ENCODE data around the gene ZNF511.

The ZNF511 gene

GRCh38 chr10:133267829-133268228 lies 40.9 kb upstream of the ZNF511 start:
- H3K36me3 ChIP-seq (ENCODE audit: insufficient read depth, low read length), result no peaks in the 10 kb centered on the region
- no peaks in the 10 kb centered on the region for H3K9me3 ChIP-seq (ENCODE audit: low read length)
- no peaks in the 10 kb centered on the region for H3K27me3 ChIP-seq (ENCODE audit: control insufficient read depth in 1 of 2, insufficient read depth in 2 of 2, low read length in 2 of 2)
- H3K4me3 ChIP-seq (ENCODE audit: low read depth in 1 of 2, low read length in 2 of 2), result no peak overlapping the region
- H3K27ac ChIP-seq (ENCODE audit: low read depth, low read length), result no peak overlapping the region
- no peaks in the 10 kb centered on the region for H3K4me1 ChIP-seq (ENCODE audit: insufficient read depth, low read length)
- no peak overlapping the region for H3K9ac ChIP-seq (ENCODE audit: low read length)

DNA sequence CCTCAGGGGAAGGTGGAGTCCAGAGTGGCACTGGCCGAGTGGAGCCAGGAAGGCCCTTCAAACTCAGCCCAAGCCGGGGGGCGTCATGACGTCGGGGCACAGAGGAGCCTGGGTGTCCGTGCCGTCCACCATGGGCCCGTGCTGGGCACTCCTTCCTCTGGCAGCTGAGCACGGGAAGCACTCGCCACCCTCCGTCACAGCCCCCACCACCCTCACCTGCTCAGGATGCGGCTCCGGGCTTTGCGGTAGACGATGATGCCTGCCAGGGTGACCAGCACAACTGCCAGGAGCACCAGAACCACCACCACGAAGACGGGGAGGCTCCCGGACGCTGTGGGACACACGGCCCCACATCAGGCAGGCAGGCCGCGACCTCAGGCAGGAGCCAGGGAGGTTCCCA lies 40.2 kb upstream of the ZNF511 start:
- H3K9ac ChIP-seq (ENCODE audit: low read length), result no peak overlapping the region
- no peaks in the 10 kb centered on the region for H3K9me3 ChIP-seq (ENCODE audit: low read length)
- no peaks in the 10 kb centered on the region for H3K36me3 ChIP-seq (ENCODE audit: insufficient read depth, low read length)
- no peak overlapping the region for H3K27ac ChIP-seq (ENCODE audit: low read depth, low read length)
- no peaks in the 10 kb centered on the region for H3K4me1 ChIP-seq (ENCODE audit: insufficient read depth, low read length)
- no peak overlapping the region for H3K4me3 ChIP-seq (ENCODE audit: low read depth in 1 of 2, low read length in 2 of 2)
- H3K27me3 ChIP-seq (ENCODE audit: control insufficient read depth in 1 of 2, insufficient read depth in 2 of 2, low read length in 2 of 2), result no peaks in the 10 kb centered on the region

GRCh38 chr10:133269367-133269766 lies 39.3 kb upstream of the ZNF511 start:
- no peak overlapping the region for H3K27ac ChIP-seq (ENCODE audit: low read depth, low read length)
- H3K36me3 ChIP-seq (ENCODE audit: insufficient read depth, low read length), result no peaks in the 10 kb centered on the region
- H3K4me1 ChIP-seq (ENCODE audit: insufficient read depth, low read length), result no peaks in the 10 kb centered on the region

DNA sequence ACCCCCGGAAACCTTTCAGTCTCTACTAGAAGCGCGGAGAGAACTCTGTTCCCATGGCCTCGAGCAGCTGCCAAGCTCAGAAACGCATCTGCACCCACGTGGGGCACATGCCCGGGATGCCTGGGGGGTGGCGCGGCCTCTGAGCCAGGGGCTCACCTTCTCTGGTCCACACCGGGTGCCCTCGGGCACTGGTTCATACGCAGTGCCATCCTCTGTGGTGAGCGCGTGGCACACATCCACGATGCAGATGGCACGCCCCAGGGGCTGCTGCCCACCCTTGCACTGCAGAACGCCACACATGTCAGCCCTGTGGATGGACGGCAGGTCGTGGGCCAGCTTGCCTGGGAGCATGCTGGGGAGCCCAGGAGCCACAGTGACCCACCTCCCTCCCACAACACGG lies 38.5 kb upstream of the ZNF511 start:
- no peaks in the 10 kb centered on the region for H3K9me3 ChIP-seq (ENCODE audit: low read length)
- H3K27me3 ChIP-seq (ENCODE audit: control insufficient read depth in 1 of 2, insufficient read depth in 2 of 2, low read length in 2 of 2), result peaks cover 0 to 7% of the 10 kb centered on the region in 2 donors
- H3K4me3 ChIP-seq (ENCODE audit: low read depth in 1 of 2, low read length in 2 of 2), result no peak overlapping the region
- H3K4me1 ChIP-seq (ENCODE audit: insufficient read depth, low read length), result no peaks in the 10 kb centered on the region
- H3K27ac ChIP-seq (ENCODE audit: low read depth, low read length), result no peak overlapping the region
- H3K9ac ChIP-seq (ENCODE audit: low read length), result no peak overlapping the region
- H3K36me3 ChIP-seq (ENCODE audit: insufficient read depth, low read length), result no peaks in the 10 kb centered on the region

More at GRCh38 chr10:133269367-133269766, 39.3 kb upstream of the ZNF511 start:
- Histone ChIP-seq H3K4me3 (ENCODE audit: low read depth in 1 of 2, low read length in 2 of 2) (no peak overlapping the region), H3K9me3 (ENCODE audit: low read length) (no peaks in the 10 kb centered on the region), H3K9ac (ENCODE audit: low read length) (no peak overlapping the region), H3K27me3 (ENCODE audit: control insufficient read depth in 1 of 2, insufficient read depth in 2 of 2, low read length in 2 of 2) (no peaks in the 10 kb centered on the region)

- Histone ChIP-seq H3K9me3 (ENCODE audit: low read length) (no peaks in the 10 kb centered on the region), H3K9ac (ENCODE audit: low read length) (no peak overlapping the region), H3K4me1 (ENCODE audit: insufficient read depth, low read length) (no peaks in the 10 kb centered on the region), H3K36me3 (ENCODE audit: insufficient read depth, low read length) (no peaks in the 10 kb centered on the region), H3K4me3 (ENCODE audit: low read depth in 1 of 2, low read length in 2 of 2) (no peak overlapping the region), H3K27ac (ENCODE audit: low read depth, low read length) (no peak overlapping the region), H3K27me3 (ENCODE audit: control insufficient read depth in 1 of 2, insufficient read depth in 2 of 2, low read length in 2 of 2) (peaks cover 0 to 13% of the 10 kb centered on the region in 2 donors)
Observed at GRCh38 chr10:133270773-133271297, 37.9 kb upstream of the ZNF511 start.

DNA sequence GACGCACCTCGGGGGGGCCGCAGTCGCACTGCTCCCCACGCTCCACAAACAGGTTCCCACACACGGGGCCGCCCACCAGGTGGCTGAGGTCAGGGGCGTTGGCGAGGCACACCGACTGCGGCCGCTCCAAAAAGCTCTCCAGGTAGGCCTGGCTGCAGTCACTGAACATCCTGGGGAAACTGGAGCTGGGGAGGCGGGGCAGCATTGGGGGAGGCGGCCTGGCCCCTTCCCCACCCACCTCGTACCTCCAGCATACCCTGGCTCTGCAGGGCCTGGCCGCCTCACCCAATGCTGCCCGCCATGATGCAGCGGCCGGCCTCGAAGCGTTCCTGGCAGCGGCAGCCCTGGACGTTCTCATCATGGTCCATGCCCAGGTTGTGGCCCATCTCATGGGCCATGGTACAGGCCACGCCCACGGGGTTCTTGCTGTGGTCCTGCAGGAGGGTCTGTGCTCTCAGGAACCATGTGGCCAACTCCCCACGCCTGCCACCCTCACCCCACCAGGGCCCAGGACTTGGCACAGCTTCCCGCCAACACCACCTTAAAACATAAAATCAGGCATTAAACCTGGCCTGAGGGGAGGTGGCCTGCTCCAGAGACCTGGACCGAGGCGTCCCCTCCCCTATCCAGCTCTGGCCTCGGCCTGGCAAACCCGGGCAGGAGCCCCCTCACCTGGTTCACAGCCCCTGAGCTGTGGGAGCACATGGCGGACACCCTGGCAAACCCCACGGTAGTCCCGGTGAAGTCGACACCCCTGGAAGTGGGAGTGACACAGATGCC lies 37.0 kb upstream of the ZNF511 start:
- peaks cover 0 to 22% of the 10 kb centered on the region in 2 donors for H3K27me3 ChIP-seq (ENCODE audit: control insufficient read depth in 1 of 2, insufficient read depth in 2 of 2, low read length in 2 of 2)
- H3K4me1 ChIP-seq (ENCODE audit: insufficient read depth, low read length), result no peaks in the 10 kb centered on the region
- H3K27ac ChIP-seq (ENCODE audit: low read depth, low read length), result no peak overlapping the region
- no peaks in the 10 kb centered on the region for H3K9me3 ChIP-seq (ENCODE audit: low read length)
- H3K36me3 ChIP-seq (ENCODE audit: insufficient read depth, low read length), result no peaks in the 10 kb centered on the region
- H3K4me3 ChIP-seq (ENCODE audit: low read depth in 1 of 2, low read length in 2 of 2), result no peak overlapping the region
- H3K9ac ChIP-seq (ENCODE audit: low read length), result no peak overlapping the region

DNA sequence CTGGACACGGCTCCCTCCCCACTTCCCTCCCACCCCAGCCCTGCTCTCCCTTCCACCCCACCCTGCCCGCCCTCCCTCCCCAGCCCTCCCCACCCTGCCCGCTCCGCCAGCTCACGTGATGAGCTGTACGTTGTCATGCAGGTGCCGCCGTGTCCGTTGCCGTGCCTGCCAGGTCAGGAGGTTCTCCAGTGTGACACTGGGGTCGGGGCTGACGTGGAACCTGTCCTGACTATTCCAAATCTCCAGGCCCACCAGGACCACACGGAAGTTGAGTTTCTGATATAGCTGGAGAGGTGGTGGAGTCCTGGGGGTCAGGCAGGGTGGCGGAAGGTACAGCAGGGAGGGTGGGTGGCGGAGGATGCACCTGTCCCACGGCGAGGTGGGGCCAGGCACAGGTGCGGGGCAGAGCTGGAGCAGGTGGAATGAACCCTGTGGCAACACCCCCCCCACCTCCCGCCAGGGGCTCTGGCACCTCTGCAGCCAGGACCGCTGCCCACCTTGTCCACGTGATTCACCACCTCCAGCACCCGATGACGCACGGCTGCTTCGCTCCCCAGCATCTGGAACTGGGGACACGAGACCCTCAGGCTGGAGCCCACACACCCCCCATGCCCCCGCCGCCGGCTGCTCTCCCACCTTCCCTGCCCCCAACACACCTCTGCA lies 36.3 kb upstream of the ZNF511 start:
- Histone ChIP-seq H3K36me3 (ENCODE audit: insufficient read depth, low read length) (no peaks in the 10 kb centered on the region), H3K4me3 (ENCODE audit: low read depth in 1 of 2, low read length in 2 of 2) (no peak overlapping the region), H3K9me3 (ENCODE audit: low read length) (no peaks in the 10 kb centered on the region)

DNA sequence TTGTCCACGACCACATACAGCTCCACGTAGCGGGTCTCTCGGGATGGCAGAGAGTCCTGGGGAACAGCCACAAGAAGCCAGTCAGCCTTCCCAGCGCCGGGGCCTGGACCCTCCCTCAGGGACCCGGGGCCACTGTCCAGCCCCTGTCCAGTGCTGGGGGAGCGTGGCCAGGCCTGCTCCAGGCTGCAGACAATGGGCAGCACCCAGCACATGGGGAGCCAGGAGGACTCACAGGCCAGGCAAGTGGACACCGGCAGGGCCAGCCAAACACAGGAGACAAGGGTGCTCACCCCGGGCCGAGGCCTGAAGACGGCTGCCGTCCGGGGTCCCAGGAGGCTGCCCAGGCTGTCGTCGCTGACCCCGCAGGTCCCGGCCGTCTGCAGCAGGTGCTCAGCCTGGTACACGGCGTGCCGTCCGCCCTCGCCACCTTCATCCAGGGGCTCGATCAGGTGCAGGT lies 35.7 kb upstream of the ZNF511 start:
- Histone ChIP-seq H3K9ac (ENCODE audit: low read length) (no peak overlapping the region), H3K27ac (ENCODE audit: low read depth, low read length) (no peak overlapping the region), H3K9me3 (ENCODE audit: low read length) (no peaks in the 10 kb centered on the region), H3K36me3 (ENCODE audit: insufficient read depth, low read length) (no peaks in the 10 kb centered on the region), H3K27me3 (ENCODE audit: control insufficient read depth in 1 of 2, insufficient read depth in 2 of 2, low read length in 2 of 2) (peaks cover 0 to 31% of the 10 kb centered on the region in 2 donors), H3K4me3 (ENCODE audit: low read depth in 1 of 2, low read length in 2 of 2) (no peak overlapping the region), H3K4me1 (ENCODE audit: insufficient read depth, low read length) (no peaks in the 10 kb centered on the region)

More for the DNA sequence above, 36.3 kb upstream of the ZNF511 start:
- H3K27ac ChIP-seq (ENCODE audit: low read depth, low read length), result no peak overlapping the region
- H3K4me1 ChIP-seq (ENCODE audit: insufficient read depth, low read length), result no peaks in the 10 kb centered on the region
- H3K9ac ChIP-seq (ENCODE audit: low read length), result no peak overlapping the region
- H3K27me3 ChIP-seq (ENCODE audit: control insufficient read depth in 1 of 2, insufficient read depth in 2 of 2, low read length in 2 of 2), result peaks cover 0 to 29% of the 10 kb centered on the region in 2 donors

DNA sequence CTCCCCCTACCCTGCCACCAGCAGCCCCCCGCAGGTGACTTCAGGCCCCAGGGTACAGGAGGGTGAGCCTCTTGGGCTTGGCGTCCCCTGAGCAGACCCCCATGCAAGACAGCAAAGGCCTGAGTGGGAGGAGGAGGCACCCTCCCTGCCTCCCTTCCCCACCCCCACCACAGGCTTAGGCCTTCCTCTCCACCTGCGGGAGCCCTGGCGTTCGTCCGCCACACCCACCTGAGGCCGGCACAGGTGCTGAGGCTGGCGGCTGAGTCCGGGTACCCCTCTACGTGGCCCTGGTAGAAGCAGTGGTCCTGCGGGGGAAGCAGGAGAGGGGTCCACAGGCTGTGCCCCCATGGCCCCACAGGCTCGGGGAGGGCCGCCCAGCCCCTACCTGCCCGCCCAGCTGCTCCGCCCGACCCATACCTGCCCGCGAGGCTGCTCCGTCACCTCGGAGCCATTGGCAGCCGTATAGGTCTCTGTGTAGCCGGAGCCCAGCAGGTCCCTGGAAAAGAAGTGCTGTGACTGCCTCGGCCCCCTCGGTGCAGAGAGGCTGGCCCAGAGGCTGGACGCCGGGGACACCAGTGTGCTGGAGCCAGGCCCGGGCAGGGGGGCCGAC lies 35.1 kb upstream of the ZNF511 start:
- no peaks in the 10 kb centered on the region for H3K36me3 ChIP-seq (ENCODE audit: insufficient read depth, low read length)

GRCh38 chr10:133274751-133275683 lies 33.7 kb upstream of the ZNF511 start:
- no peak overlapping the region for H3K27ac ChIP-seq (ENCODE audit: low read depth, low read length)
- H3K9me3 ChIP-seq (ENCODE audit: low read length), result no peaks in the 10 kb centered on the region
- H3K27me3 ChIP-seq (ENCODE audit: control insufficient read depth in 1 of 2, insufficient read depth in 2 of 2, low read length in 2 of 2), result peaks cover 0 to 31% of the 10 kb centered on the region in 2 donors
- peaks cover 4% of the 10 kb centered on the region for H3K36me3 ChIP-seq (ENCODE audit: insufficient read depth, low read length)
- H3K9ac ChIP-seq (ENCODE audit: low read length), result no peak overlapping the region
- no peaks in the 10 kb centered on the region for H3K4me1 ChIP-seq (ENCODE audit: insufficient read depth, low read length)
- H3K4me3 ChIP-seq (ENCODE audit: low read depth in 1 of 2, low read length in 2 of 2), result no peak overlapping the region

More for the DNA sequence above, 35.1 kb upstream of the ZNF511 start:
- no peaks in the 10 kb centered on the region for H3K9me3 ChIP-seq (ENCODE audit: low read length)
- no peak overlapping the region for H3K9ac ChIP-seq (ENCODE audit: low read length)
- H3K27me3 ChIP-seq (ENCODE audit: control insufficient read depth in 1 of 2, insufficient read depth in 2 of 2, low read length in 2 of 2), result peaks cover 0 to 31% of the 10 kb centered on the region in 2 donors
- H3K27ac ChIP-seq (ENCODE audit: low read depth, low read length), result no peak overlapping the region
- no peak overlapping the region for H3K4me3 ChIP-seq (ENCODE audit: low read depth in 1 of 2, low read length in 2 of 2)
- H3K4me1 ChIP-seq (ENCODE audit: insufficient read depth, low read length), result no peaks in the 10 kb centered on the region
